Breast epithelium (tissue), 4 donors: ENCODE data around the gene ZNF57. TPM values are rescaled to one million over a fixed set of nuclear protein-coding genes. Genes with fewer than 3 reads are reported as not detected.

Experiments used
- DNase-seq, 2 donors: peaks; one replicate each; pipeline ENCODE4 v3.0.0-alpha.2; 2019; ENCODE audit warnings: low spot score in 2 of 2
- H3K27ac ChIP-seq, 2 donors: fragments of 200-600 bp; sonication (generic) in 1 of 2; one replicate each; pipeline ENCODE4 v1.5.1; 2016 to 2019; ENCODE audit warnings: mild to moderate bottlenecking in 1 of 2
- H3K27me3 ChIP-seq, 2 donors: fragments of 200-600 bp; sonication (generic) in 1 of 2; one replicate each; pipeline versions ENCODE4 v1.5.1 to v1.6.0; 2017 to 2019; ENCODE audit warnings: control low read depth in 1 of 2, mild to moderate bottlenecking in 1 of 2
- H3K36me3 ChIP-seq: fragments of 200-600 bp; one replicate; pipeline ENCODE4 v1.5.1; 2019
- H3K4me1 ChIP-seq, 2 donors: fragments of 200-600 bp; sonication (generic); one replicate each; pipeline ENCODE4 v1.5.1; 2016 to 2019; ENCODE audit warnings: control low read depth in 1 of 2
- H3K4me3 ChIP-seq, 3 donors: fragments of 200-600 bp; sonication (generic); 1 replicate in 2 of 3; 2 replicates in 1 of 3; pipeline ENCODE4 v1.5.1; 2016 to 2019; ENCODE audit warnings: mild to moderate bottlenecking in 3 of 3, moderate library complexity in 2 of 3
- H3K9me3 ChIP-seq, 2 donors: fragments of 200-600 bp; sonication (generic) in 1 of 2; one replicate each; pipeline ENCODE4 v1.5.1; 2016 to 2019; ENCODE audit warnings: control low read depth in 1 of 2
- POLR2A ChIP-seq: fragments of 450-650 bp; IDR thresholded peaks from one replicate; pipeline ENCODE4 v1.6.1; 2016; ENCODE audit warnings: antibody characterized with exemption, mild to moderate bottlenecking, moderate library complexity
- POLR2AphosphoS5 ChIP-seq, 3 donors: sonication (generic); formaldehyde crosslinking; IDR thresholded peaks; one replicate each; pipeline ENCODE4 v1.6.1; 2017; ENCODE audit warnings: antibody characterized with exemption in 3 of 3
- intact Hi-C: fragments of 100-400 bp; cut with DNase I; formaldehyde crosslinking; loops from one replicate; pipeline ENCODE4 v1.15.1; 2023; ENCODE audit warnings: low total_unique reads
- total RNA-seq, 3 donors: library from RNA; depleted of rRNA; stranded (reverse); fragments of >200 nt; gene quantifications; one replicate each; pipeline ENCODE4 v1.1.0, GENCODE V29; 2016
- TF ChIP-seq, protein P1 (sequence below), 3 donors: fragments of 450-650 bp; IDR thresholded peaks; one replicate each; pipeline ENCODE4 v1.5.1; 2016 to 2017; ENCODE audit warnings: antibody characterized with exemption in 3 of 3, mild to moderate bottlenecking in 3 of 3, moderate library complexity in 3 of 3

The ZNF57 gene
- total RNA-seq, 3 donors from 2014 or later, result 2.7 to 9.2 (median 6.9) TPM

DNA sequence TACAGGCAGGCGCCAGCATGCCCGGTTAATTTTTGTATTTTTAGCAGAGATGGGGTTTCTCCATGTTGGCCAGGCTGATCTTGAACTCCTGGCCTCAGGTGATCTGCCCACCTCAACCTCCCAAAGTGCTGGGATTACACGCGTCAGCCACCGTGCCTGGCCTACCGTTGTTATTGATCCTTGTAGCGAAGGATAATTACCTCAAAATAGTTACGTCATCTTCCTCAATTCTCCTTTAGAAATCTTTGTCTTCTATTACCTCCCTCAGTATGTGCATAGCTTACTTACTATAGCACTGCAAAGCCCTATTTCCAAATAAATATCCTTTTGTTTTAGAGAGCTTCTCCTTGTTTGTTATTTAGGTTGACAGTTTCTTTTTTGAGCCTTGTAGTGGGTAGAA, 67.2 kb downstream of the ZNF57 start:
- intact Hi-C loops, result no loop called here
- Histone ChIP-seq H3K27ac (no peak overlapping the region), H3K9me3 (no peaks in the 10 kb centered on the region), H3K4me3 (no peak overlapping the region), H3K36me3 (no peaks in the 10 kb centered on the region), H3K27me3 (no peaks in the 10 kb centered on the region), H3K4me1 (peaks cover 0 to 6% of the 10 kb centered on the region in 2 donors)
- no peak for DNase-seq
- TF ChIP-seq POLR2A, result no peak
- TF ChIP-seq POLR2AphosphoS5 (IDR thresholded peaks at IDR 0.05), result no peak
- TF ChIP-seq, protein P1, sequence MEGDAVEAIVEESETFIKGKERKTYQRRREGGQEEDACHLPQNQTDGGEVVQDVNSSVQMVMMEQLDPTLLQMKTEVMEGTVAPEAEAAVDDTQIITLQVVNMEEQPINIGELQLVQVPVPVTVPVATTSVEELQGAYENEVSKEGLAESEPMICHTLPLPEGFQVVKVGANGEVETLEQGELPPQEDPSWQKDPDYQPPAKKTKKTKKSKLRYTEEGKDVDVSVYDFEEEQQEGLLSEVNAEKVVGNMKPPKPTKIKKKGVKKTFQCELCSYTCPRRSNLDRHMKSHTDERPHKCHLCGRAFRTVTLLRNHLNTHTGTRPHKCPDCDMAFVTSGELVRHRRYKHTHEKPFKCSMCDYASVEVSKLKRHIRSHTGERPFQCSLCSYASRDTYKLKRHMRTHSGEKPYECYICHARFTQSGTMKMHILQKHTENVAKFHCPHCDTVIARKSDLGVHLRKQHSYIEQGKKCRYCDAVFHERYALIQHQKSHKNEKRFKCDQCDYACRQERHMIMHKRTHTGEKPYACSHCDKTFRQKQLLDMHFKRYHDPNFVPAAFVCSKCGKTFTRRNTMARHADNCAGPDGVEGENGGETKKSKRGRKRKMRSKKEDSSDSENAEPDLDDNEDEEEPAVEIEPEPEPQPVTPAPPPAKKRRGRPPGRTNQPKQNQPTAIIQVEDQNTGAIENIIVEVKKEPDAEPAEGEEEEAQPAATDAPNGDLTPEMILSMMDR (IDR thresholded peaks at IDR 0.05), result no peak

Other genes starting within 250 kb of the ZNF57 start
- gene GNG7, start 198.2 kb upstream of the ZNF57 start, total RNA-seq, result 1 to 10 TPM; 1.6 to 7.8 (median 4.3) TPM
- gene DIRAS1, start 179.6 kb upstream of the ZNF57 start, total RNA-seq, result 1 to 10 TPM in 2 of 3 donors, under 1 TPM in 1; 0.64 to 3.7 (median 3.6) TPM
- 10 to 100 TPM; 23.8 to 36.1 (median 27.2) TPM for gene SLC39A3, start 160.9 kb upstream of the ZNF57 start, total RNA-seq
- gene SGTA, start 117.7 kb upstream of the ZNF57 start, total RNA-seq, result 10 to 100 TPM; 40.3 to 45.2 (median 42.1) TPM
- gene THOP1, start 115.4 kb upstream of the ZNF57 start, total RNA-seq, result 10 to 100 TPM; 26.2 to 40.0 (median 39.1) TPM
- 10 to 100 TPM in 1 of 3 donors, 1 to 10 TPM in 2; 2.1 to 10.4 (median 7.5) TPM for gene ZNF554, start 81.1 kb upstream of the ZNF57 start, total RNA-seq
- gene ZNF555, start 59.5 kb upstream of the ZNF57 start, total RNA-seq, result 10 to 100 TPM in 1 of 3 donors, 1 to 10 TPM in 2; 4.6 to 10.7 (median 7.5) TPM
- gene ZNF556, start 33.6 kb upstream of the ZNF57 start, total RNA-seq, result under 1 TPM in 2 of 3 donors, not detected in 1; 0.15 to 0.33 TPM
- gene ZNF77, start 44.0 kb downstream of the ZNF57 start, total RNA-seq, result 1 to 10 TPM; 2.2 to 5.1 (median 4.9) TPM
- gene TLE6, start 76.6 kb downstream of the ZNF57 start, total RNA-seq, result 1 to 10 TPM; 1.6 to 4.3 (median 3.2) TPM
- 10 to 100 TPM; 25.3 to 65.6 (median 35.1) TPM for gene TLE2, start 128.4 kb downstream of the ZNF57 start, total RNA-seq
- gene TLE5, start 161.6 kb downstream of the ZNF57 start, total RNA-seq, result 100 to 1,000 TPM; 329 to 407 (median 397) TPM
- gene GNA11, start 193.4 kb downstream of the ZNF57 start, total RNA-seq, result 10 to 100 TPM; 40.5 to 52.0 (median 42.3) TPM
- 10 to 100 TPM in 1 of 3 donors, 1 to 10 TPM in 2; 7.8 to 16.2 (median 8.5) TPM for gene GNA15, start 235.1 kb downstream of the ZNF57 start, total RNA-seq